Thyroid gland (tissue), 4 donors: ENCODE measurements around the gene COL25A1.

Experiments used
- POLR2A ChIP-seq, 2 donors: fragments of 450-650 bp; IDR thresholded peaks; one replicate each; pipeline ENCODE4 v1.6.1; 2017; ENCODE audit warnings: antibody characterized with exemption in 2 of 2, mild to moderate bottlenecking in 2 of 2, moderate library complexity in 1 of 2
- TF ChIP-seq, protein P1 (sequence below), 6 experiments: fragments of 200-600 bp in 3 of 6; fragments of 450-650 bp in 3 of 6; sonication (generic) in 3 of 6; IDR thresholded peaks; one replicate each; pipeline ENCODE4 v1.5.1; 2016 to 2019; ENCODE audit warnings: antibody characterized with exemption in 6 of 6, mild to moderate bottlenecking in 2 of 6, inconsistent platforms in 1 of 6, moderate library complexity in 1 of 6

DNA sequence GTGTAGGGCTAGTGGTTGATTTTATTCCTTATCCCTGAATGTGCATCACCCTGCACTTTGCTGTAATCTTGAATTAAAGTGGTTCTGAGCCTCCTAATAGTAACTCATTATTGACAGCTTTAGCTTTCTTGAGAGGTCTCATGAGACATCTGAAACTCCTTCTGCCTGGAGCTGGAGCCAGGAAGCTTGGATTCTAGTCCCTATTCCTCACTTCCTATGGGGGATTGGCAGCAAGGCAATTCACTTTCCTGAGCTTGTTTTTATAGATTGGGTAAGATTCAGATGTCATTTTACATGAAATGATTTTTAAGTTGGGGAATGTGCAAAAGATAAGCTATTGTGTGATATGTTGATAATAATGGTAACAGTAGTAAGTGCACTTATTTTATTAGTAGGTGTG lies 522.5 kb downstream of the COL25A1 start:
- TF ChIP-seq, protein P1, sequence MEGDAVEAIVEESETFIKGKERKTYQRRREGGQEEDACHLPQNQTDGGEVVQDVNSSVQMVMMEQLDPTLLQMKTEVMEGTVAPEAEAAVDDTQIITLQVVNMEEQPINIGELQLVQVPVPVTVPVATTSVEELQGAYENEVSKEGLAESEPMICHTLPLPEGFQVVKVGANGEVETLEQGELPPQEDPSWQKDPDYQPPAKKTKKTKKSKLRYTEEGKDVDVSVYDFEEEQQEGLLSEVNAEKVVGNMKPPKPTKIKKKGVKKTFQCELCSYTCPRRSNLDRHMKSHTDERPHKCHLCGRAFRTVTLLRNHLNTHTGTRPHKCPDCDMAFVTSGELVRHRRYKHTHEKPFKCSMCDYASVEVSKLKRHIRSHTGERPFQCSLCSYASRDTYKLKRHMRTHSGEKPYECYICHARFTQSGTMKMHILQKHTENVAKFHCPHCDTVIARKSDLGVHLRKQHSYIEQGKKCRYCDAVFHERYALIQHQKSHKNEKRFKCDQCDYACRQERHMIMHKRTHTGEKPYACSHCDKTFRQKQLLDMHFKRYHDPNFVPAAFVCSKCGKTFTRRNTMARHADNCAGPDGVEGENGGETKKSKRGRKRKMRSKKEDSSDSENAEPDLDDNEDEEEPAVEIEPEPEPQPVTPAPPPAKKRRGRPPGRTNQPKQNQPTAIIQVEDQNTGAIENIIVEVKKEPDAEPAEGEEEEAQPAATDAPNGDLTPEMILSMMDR (IDR thresholded peaks at IDR 0.05): no peak
- no peak for TF ChIP-seq POLR2A (IDR thresholded peaks at IDR 0.05)
